DND-41 (cell line): ENCODE results near the gene ETFDH.

Experiments used
- EZH2 ChIP-seq: IDR thresholded peaks from 3 replicates; pipeline ENCODE4 v1.6.1; 2012; ENCODE audit warnings: borderline replicate concordance, low read depth, mild to moderate bottlenecking, moderate library complexity, low read length, inconsistent platforms; ENCODE audit not compliant: severe bottlenecking
- TF ChIP-seq, protein P1 (sequence below): IDR thresholded peaks from 2 replicates; pipeline ENCODE4 v1.5.1; 2012; ENCODE audit warnings: borderline replicate concordance, low read length, moderate library complexity, mild to moderate bottlenecking; ENCODE audit not compliant: poor library complexity, severe bottlenecking; ENCODE audit errors: extremely low read depth

- TF ChIP-seq EZH2 = no peak
- TF ChIP-seq, protein P1, sequence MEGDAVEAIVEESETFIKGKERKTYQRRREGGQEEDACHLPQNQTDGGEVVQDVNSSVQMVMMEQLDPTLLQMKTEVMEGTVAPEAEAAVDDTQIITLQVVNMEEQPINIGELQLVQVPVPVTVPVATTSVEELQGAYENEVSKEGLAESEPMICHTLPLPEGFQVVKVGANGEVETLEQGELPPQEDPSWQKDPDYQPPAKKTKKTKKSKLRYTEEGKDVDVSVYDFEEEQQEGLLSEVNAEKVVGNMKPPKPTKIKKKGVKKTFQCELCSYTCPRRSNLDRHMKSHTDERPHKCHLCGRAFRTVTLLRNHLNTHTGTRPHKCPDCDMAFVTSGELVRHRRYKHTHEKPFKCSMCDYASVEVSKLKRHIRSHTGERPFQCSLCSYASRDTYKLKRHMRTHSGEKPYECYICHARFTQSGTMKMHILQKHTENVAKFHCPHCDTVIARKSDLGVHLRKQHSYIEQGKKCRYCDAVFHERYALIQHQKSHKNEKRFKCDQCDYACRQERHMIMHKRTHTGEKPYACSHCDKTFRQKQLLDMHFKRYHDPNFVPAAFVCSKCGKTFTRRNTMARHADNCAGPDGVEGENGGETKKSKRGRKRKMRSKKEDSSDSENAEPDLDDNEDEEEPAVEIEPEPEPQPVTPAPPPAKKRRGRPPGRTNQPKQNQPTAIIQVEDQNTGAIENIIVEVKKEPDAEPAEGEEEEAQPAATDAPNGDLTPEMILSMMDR = no peak
These were observed 10.0 kb downstream of the ETFDH start for GRCh38 chr4:158682066-158682465.
